Activated CD4-positive, alpha-beta T cell treated with anti-CD3 and anti-CD28 coated beads, Interleukin-10, Interleukin-2, amounts not matched to agents 100 ng/mL and 50 ng/mL, durations not matched to agents 16 hours and 8 hours (primary cell): ENCODE data around the gene RTCB.

Experiments
- DNase-seq: peaks from one replicate; pipeline ENCODE4 v3.0.0-alpha.2; 2020

The RTCB gene

DNA sequence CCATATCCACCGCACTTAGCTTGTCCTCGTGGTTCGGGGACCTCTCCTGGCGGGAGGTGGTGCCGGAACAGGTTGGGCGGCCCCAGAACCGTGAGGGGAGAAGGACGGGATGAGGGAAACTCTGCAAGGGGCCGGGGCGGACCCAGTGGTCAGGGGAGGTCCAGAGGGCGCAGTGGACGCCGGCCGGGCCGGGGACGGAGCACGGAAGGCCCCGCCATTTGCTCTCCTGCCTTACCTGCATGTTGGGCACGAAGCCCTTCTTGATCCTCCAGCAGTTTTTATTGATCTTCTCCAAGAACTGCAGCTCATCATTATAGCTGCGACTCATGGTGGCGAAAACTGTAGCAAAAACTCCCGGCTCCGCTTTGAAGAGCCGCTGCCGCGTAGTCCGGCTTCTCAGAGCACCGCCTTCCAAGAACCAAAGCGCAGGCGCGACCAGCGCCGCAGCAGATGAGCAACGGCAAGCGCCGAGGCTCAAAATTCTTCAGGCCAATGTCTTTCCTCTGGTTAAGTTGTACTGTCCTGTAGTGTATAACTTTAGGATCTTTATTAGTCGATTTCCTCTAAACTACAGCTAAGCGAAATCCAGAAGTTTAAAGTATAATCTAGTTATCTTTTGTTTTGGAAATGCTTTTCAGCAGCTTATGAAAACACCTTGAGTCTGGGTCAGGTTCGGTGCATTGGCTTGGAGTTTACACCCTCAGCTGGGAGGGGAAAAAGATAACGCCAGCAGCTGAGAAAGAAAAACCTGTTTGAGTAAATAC lies at the start of gene RTCB:
Gene RTCB, minus strand, starts transcription at position 419 of the 764 bp plus-strand sequence. Its CDS starts 91 bp downstream, at position 328.
- DNase-seq, result peak; percentile 93

DNA sequence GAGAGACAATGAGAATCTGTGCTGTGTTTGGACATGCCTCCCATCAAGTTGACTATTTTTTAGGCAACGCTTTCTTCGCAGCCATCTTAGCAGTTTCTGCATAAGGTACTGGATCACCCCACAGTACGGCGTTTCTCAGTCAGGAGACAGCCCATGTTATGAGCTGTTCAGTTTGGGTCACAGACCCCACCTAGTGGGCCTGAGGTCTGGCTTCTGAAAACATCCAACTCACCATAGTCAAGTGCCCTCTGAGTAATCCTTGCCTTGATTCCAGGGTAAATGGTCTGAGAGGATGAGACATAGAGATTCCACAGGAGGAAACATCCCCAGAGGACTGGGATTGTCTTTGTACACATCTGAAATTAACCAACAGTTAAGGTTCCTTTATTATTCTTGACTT lies 45.0 kb upstream of the RTCB start:
- DNase-seq, result no peak

DNA sequence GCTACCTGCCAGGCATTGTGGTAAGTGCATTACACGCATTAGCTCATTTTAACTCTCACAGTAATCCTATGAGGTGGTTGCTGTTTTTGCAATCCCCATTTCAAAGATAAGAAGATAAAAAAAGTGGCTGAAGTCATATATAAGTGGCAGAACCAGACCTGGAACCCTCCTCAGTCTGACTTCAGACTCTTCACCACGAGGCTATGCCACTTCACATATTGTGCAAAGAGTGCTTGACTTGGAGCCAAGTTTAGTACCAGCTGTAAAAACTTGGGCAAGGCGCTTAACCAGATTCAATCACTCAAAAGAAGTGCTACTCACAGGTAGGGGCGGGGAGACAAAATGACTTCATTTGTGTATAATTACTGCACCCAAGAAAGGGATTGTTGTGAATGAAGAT lies 36.9 kb upstream of the RTCB start:
- DNase-seq, result no peak

DNA sequence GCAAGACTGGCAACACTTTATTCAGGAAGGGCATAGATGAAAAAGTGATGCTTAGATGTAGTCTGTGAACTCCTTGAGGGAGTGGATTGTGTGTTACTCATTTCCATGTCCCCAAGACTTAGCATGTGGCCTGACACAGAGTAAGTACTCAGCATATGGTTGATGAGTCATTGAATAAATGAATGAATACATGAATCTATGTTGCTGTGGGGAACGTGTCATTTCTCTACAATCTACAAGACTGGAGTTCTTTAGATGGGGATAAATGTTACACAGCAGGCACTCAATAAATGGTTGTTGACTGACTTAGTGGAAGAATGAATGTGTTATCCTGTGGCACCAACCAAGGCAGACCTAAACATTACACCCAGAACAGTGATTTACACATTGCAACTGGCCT lies 34.3 kb upstream of the RTCB start:
- peak; percentile 9 for DNase-seq

DNA sequence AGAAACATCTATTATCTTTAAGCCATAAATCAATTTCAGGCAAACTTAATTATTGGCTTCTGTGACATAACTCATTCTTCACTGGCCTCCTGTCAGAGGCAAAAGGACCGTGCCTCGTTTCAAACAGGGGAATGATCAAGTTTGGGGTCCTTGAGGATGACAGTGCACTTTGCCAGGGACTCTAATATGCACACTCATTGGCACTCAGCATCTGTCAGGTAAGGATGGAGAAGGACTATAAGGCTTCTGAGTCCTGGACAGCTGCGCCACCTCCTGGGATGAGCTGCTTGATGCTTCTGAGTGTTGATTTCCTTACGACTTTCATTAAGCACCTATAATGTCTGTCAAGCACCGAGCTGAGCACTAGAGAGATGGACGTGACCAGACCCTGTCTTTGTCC lies 32.0 kb upstream of the RTCB start:
- DNase-seq, result peak; percentile 26

DNA sequence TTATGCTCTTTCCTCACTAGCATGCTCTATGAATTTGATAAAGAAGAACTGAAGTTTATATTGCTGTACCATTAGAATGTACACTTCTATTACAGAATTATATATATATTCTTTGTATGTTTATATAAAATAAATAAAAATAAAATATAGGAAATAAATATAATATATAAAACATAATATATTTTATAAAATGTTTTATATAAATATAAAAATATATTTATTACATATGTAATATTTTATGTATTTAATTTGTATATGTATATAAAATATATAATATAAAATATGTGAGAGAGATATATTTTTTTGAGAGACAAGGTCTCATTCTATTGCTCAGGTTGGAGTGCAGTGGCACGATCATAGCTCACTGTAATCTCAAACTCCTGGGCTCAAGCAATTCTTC lies 18.3 kb upstream of the RTCB start:
- DNase-seq, result no peak

DNA sequence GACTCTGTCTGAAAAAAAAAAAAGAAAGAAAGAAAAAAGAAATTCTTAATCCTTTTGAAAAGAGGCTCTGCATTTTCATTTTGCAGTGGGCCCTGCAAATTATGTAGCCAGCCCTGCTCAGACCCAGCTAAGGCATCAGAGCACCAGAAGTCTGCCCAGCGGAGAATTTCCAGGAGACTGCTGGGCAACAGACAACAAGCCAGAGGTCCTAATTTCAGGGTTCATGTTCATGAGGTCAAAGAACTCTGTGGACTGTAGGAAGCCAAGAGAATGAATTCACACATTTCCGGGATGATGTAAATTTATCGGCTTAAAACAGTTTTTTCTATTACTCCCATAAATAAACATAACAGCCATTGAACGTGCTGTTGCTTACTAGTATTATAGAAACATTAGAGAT lies 14.8 kb upstream of the RTCB start:
- no peak for DNase-seq

DNA sequence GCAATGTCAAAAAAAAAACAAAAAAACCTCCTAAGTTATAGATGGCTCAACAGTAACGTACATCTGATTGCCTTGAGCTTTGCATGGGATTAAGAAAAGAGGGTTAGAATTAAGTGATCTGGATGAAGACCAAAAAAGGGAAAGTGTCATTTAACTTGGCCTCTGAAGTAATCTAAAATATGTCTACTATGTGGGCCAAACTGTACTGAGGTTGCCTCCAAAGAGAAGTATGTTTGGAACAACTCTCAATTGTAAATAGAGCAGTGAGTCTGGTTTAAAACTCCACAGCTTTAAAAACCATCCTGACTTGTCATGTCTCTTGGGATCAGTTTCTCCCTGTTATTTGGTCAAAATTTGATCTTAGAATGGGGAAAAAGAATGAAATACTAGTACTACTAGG lies 11.6 kb upstream of the RTCB start:
- DNase-seq, result no peak

DNA sequence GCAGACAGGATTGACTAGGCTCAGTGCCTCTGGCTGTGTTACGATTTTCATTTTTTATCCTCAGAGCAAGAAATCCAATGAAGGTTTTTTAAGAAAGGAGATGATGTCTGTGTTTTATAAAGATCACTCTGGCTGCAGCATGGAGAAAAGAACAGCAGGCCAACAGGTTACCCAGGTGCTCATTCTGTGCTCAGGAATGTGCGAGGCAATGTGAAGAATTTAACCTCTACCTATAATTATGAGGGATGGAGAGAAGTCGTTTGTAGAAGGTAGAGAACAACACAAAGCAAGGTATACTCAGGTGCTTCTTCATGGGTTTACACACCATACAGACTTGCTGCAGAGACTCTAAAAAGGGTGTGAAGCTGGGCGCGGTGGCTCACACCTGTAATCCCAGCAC lies 10.0 kb upstream of the RTCB start:
- no peak for DNase-seq

DNA sequence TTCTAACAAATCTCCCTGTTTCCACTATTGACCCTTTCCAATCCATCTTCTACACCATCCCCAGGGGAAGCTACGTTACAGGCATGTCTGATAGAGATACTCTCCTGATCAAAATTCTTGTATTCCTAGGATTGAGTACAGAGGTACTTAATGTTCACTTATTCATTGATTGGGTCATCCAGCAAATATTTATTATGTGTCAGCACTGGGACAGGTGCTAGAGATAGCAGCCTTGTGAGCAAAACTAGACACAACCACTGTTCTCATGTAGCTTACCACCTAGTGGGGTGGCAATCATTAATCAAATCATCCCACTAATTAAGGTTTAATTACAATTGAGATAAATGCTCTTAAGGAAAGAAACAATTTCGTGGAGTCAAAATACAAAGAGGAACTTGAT lies 9.4 kb upstream of the RTCB start:
- no peak for DNase-seq

DNA sequence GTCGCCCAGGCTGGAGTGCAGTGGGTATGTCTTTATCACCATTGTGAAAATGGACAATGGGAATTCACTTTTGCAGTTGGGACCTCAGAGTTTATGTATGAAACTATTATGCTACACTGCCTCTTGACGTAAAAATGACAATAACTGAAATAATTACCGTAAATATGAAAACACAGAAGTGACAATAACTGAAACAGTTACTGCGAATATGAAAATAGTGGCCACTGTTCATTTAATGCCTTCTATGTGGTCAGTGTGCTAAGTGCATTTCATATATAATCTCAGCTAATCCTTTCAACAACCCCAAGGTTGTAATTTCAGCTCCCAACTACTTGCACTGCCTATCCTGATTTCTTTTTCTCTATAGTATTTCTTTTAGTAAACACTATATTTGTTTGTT lies 5.9 kb upstream of the RTCB start:
- DNase-seq, result no peak

DNA sequence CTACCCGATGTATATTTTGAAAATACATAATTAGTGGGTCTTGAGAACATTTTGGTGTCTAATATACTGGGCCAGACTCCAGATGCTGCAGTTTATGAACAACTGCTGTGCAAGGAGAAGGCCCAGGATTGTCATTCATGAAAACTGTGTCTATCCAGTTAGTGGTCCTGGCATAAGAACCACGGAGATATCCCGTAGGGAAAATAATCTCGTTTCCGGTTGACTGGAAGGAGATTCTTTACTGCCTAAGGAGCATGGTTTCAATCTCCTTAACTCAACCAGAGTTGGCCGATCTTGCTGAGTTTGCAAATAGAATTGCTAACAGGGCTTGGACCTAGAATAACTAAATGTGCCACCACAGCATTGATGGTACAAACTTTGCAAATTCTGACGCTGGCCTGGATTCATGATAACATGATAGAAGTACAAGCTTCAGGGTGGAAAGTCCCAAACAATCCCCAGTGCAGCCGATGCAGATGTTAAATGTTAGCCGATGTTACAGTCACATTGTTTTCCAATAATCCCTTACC lies 4.6 kb upstream of the RTCB start:
- DNase-seq, result no peak

DNA sequence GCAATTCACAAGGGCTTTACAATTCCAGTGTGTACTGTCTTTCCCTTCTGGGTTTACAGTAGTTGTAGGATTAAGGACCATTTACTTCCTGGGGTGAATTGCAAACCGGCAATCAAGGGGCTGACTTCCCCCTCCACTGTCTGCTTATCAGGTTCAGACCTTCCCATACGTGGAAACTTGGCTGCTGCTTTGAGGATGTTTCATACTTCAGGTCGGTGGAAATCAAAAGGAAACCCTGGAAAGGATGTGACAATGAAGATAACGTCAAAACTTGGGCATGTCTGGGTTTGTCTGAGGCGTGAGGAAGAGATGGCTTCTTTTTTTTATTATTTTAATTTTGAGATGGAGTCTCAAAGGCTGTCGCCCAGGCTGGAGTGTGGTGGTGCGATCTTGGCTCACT lies 2.1 kb upstream of the RTCB start:
- no peak for DNase-seq

DNA sequence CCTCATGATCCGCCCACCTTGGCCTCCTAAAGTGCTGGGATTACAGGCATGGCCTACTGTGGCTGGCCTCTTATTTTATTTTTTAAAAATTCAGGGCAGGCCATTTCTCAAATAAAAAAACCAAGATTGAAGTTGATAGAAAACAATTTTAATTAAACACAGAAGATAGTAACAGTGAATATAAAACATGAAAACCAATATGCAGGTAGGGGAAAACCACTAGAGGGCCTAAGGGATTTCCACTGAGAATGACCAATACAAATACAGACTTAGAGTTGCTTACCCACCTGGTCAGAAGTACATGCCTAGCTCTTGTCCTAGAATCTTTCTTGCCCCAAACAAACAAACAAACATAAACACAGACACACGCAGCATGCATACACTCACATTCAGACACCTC lies 1.7 kb upstream of the RTCB start:
- peak; percentile 11 for DNase-seq

DNA sequence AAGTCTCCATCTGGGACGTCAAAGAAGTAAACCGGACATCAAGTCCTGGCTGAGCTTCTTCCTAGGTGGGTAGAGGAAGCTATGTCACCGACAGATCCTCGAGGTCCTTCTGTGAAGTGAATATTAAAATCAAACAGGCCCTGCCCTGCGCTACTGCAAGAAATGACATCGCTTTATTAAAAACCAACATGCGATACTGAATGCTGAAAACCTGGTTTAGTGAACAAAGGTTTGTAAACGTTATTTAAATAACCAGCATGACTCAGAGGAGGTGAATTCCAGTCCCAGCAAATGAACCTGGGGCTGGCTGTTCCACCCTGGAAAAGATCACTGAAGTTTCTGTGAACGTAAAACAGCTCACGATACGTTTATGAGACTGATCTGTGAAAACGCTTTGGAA lies 645 bp downstream of the RTCB start:
- DNase-seq, result peak; percentile 14

DNA sequence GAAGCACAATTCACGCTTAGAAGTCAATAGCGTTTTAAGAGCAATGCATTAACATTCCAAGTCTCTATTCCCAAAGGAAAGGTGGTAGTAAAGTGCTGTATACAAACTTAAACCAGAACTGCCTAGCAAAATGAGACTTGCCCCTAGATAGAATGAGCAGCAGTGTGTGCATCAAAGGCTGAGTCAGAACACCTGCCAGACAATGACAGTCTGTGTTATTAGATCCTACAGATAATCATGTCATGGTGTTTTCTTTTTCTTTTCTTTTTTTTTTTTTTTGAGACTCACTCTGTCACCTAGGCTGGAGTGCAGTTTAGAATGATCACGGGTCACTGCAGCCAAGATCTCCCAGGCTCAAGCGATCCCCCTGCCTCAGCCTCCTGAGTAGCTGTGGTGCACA lies 1.6 kb downstream of the RTCB start:
- DNase-seq, result no peak

DNA sequence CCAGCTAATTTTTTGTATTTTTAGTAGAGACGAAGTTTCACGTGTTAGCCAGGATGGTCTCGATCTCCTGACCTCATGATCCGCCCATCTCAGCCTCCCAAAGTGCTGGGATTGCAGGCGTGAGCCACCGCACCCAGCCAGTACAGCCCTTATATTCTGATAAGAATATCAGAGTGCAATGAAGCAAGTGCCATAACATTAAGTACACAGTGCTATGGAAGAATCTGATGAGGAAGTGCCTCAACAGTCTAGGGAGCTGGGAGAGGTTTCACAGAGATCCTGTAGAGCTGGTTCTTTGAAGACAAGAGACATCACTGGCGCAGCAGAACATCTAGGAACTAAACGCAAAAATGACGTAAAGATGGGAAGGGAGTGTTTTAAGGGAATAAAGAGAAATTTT lies 2.1 kb downstream of the RTCB start:
- no peak for DNase-seq

DNA sequence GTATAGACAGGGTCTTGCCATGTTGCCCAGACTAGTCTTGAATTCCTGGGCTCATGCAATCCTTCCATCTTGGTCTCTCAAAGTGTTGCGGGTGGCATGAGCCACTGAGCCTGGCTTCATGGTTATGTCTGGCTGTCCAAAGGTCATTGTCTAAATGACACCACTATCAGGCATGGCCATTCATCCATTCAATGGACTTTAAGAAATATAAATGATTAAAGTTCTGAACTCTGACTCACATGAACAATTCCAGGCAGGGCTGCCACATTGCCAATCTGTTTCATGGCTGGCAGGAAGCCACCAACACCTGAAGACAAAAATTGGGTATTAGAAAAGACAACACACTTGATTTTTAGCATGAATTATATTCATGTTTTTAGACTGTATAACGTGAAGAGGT lies 4.1 kb downstream of the RTCB start:
- no peak for DNase-seq

DNA sequence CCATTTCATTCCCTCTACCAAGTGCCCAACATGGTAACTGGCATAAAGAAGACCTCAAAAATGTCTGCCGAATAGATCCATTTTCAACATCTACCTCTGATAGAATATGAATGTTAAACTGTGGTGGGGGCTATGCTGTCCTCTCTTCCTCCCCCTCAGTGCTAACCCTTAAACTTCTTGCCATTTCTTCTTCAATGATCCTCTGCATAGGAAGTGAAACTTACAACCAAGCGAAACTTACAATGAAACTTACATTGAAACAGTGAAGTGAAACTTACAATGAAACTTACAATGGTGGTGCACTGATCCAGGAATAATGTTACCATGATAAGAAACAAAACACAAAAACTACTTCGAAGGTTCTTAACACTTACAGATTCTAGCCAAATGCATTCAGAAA lies 4.7 kb downstream of the RTCB start:
- DNase-seq, result no peak

DNA sequence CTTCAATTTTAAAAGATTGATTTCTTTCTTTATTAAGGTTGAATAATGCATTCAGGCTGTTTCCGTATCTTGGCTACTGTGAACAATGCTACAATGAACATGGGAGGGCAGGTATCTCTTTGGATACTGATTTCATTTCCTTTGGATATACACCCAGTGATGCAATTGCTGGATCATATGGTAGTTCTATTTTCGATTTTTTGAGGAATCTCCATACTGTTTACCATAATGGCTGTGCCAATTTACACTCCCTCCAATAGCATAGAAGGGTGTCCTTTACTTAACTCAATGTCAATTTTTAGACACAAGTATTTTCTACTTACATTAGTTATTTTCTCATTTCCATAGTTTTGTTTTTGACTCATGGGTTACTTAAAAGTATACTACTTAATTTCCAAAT lies 8.0 kb downstream of the RTCB start:
- DNase-seq, result no peak

DNA sequence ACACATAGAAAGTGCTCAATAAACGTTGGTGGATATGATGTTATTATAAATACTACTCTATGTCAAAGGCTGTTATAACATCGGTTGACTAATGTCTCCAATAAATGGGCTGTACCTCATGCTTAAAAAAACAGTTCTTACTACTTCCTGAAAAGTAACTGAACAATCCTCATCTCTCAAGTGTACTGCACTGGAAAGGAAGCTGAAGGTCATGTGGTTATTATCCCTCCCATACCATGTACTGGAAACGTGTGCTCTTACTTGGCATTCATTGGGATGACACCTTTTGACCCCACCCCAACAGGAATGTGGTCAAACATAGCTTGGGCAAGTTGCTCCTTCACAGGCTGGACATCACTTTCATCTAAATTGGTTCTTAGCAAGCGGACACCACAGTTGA lies 10.6 kb downstream of the RTCB start:
- DNase-seq, result no peak

DNA sequence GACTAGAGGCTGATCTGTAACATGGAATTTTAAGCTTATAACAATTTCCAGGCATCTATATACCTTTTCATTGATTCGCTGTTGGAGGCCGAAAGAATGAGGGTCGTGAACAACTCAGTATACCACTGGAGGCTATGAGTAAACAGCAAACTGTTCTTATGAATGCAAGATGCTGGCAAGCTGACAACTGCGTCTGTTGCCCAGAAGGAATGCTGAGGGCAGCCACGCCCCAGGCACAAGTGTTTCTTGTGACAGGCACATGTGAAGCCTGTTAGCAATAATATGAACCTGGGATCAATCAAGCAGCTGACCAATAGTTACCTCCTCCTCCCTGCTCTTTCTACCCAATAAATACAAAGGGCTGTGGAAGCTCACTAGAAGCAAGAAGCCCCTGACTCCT lies 15.3 kb downstream of the RTCB start:
- no peak for DNase-seq

DNA sequence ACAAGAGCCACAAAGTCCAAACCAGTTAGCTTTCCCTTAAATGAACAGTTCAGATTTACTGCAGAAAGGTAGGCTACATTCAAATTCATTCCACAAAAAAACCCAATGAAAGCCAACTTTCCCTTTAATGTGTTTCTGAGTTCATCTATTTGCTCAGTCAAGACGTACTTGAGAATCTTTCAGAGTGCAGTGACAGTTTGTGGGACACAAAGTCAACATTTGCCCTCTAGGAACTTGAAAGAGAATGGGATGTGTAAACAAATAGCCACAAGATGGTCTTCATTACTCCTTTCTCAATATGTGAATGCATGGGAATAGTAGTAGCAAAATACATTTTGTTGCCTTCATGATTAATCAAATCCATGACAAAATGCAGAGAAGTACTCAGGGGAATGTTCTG lies 15.8 kb downstream of the RTCB start:
- DNase-seq, result no peak

DNA sequence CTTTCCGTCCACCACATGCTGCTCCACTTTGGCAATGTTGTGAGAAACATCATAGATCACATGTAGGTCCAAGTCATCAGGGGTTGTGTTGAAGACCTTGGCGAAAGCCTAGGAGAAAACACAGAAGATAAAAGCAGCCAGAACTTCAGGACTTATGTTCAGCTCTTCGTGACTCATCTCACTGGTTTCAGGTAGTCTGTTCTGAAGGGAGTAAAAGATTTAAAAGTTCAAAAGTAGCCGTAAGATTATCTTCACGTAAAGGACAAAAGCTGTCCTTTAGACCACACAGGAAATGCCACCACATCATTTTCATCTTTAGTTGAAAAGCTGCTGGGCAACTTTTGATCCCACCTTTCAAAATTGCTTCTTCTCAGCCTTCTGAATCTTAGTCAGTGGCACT lies 16.9 kb downstream of the RTCB start:
- peak; percentile 41 for DNase-seq

DNA sequence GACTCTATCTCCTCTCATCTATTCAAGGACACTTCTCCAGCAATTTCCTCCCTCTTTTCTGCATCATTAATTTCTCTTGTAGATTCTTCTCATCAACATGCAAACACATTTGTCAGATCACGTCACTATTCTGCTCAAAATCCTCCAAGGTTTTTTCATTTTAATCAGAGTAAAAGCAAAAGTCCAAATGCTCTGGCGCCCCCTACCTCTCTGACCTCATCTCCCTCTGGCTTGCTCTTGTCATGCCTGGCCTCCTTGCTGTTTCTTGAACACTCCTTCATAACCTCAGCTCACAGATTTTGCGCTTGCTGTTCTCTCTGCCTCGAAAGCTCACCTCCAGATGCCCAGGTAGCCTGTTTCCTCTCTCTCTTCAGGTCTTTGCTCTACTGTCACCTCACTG lies 22.4 kb downstream of the RTCB start:
- DNase-seq, result peak; percentile 28
